IMR-90 (cell line): ENCODE data around the gene ACAD11. TPM values are rescaled to one million over a fixed set of nuclear protein-coding genes. Genes with fewer than 3 reads are reported as not detected.

Experiments
- ATAC-seq: fragments of 200-7000 bp; cut with Tn5 transposase; 2 replicates; pipeline ENCODE4 v1.9.1; 2020; ENCODE audit warnings: low read depth, mild to moderate bottlenecking, moderate library complexity
- BruUV-seq: library from RNA; stranded (reverse); fragments of 400-500 nt; replicated peaks from 2 replicates; lab custom pipeline; 2021; lab: Mats Ljungman, UMichigan
- CTCF ChIA-PET: fragments of 300-600 bp; formaldehyde crosslinking; extraction: SDS; loops from one replicate; lab custom pipeline; 2021; ENCODE audit warnings: antibody characterized with exemption; lab: Yijun Ruan, JAX
- POLR2A ChIA-PET: fragments of 300-600 bp; sonication (Branson Sonifier 250); formaldehyde crosslinking; loops from one replicate; lab custom pipeline; 2022; ENCODE audit warnings: antibody characterized with exemption; ENCODE audit not compliant: unreplicated experiment; lab: Charles Lee
- DNase-seq: peaks from one replicate; pipeline ENCODE4 v3.0.0; 2013
- H2AFZ ChIP-seq: replicated peaks from 2 replicates; pipeline ENCODE3; 2013; ENCODE audit warnings: low read length, mild to moderate bottlenecking; ENCODE audit not compliant: poor library complexity
- H2AK5ac ChIP-seq: 2 replicates; pipeline ENCODE4 v1.6.1; 2013; ENCODE audit warnings: low read depth, low read length, inconsistent platforms
- H2AK9ac ChIP-seq: replicated peaks from 2 replicates; pipeline ENCODE3; 2013; ENCODE audit warnings: mild to moderate bottlenecking, low read depth, low read length, moderate library complexity; ENCODE audit not compliant: poor library complexity
- H2BK120ac ChIP-seq: 2 replicates; pipeline ENCODE4 v1.6.1; 2013; ENCODE audit warnings: low read depth, low read length, inconsistent platforms
- H2BK15ac ChIP-seq: 3 replicates; pipeline ENCODE4 v1.6.1; 2013; ENCODE audit warnings: low read depth, low read length, inconsistent platforms
- H2BK20ac ChIP-seq: 2 replicates; pipeline ENCODE4 v1.6.1; 2013; ENCODE audit warnings: low read depth, mild to moderate bottlenecking, inconsistent platforms, low read length, moderate library complexity
- H2BK5ac ChIP-seq: 2 replicates; pipeline ENCODE4 v1.6.1; 2013; ENCODE audit warnings: mild to moderate bottlenecking, low read depth, low read length, inconsistent platforms; ENCODE audit not compliant: poor library complexity, severe bottlenecking
- H3K14ac ChIP-seq: replicated peaks from 2 replicates; pipeline ENCODE4 v1.6.1; 2013; ENCODE audit warnings: low read depth, low read length, inconsistent platforms
- H3K18ac ChIP-seq: 2 replicates; pipeline ENCODE4 v1.6.1; 2013; ENCODE audit warnings: low read depth, low read length, control low read depth
- H3K23ac ChIP-seq: 2 replicates; pipeline ENCODE4 v1.6.1; 2013; ENCODE audit warnings: low read depth, low read length, inconsistent platforms
- H3K27ac ChIP-seq: 2 replicates; pipeline ENCODE4 v1.5.1; 2013; ENCODE audit warnings: mild to moderate bottlenecking, control low read depth, low read length; ENCODE audit not compliant: insufficient read depth
- H3K27me3 ChIP-seq: 2 replicates; pipeline ENCODE4 v1.6.1; 2013; ENCODE audit warnings: low read length; ENCODE audit not compliant: control insufficient read depth, insufficient read depth
- H3K36me3 ChIP-seq: 2 replicates; pipeline ENCODE4 v1.6.1; 2013; ENCODE audit warnings: low read length, mixed read lengths; ENCODE audit not compliant: control insufficient read depth, insufficient read depth
- H3K4ac ChIP-seq: 2 replicates; pipeline ENCODE4 v1.6.1; 2013; ENCODE audit warnings: low read depth, low read length, inconsistent platforms
- H3K4me1 ChIP-seq: 2 replicates; pipeline ENCODE4 v1.6.1; 2013; ENCODE audit warnings: low read length, mixed read lengths; ENCODE audit not compliant: control insufficient read depth, insufficient read depth
- H3K4me2 ChIP-seq: 2 replicates; pipeline ENCODE4 v1.6.1; 2013; ENCODE audit warnings: low read depth, mild to moderate bottlenecking, control low read depth, low read length, moderate library complexity
- H3K4me3 ChIP-seq: 2 replicates; pipeline ENCODE4 v1.5.1; 2013; ENCODE audit warnings: low read depth, mild to moderate bottlenecking, control low read depth, low read length, moderate library complexity; ENCODE audit not compliant: insufficient read depth
- H3K56ac ChIP-seq: 2 replicates; pipeline ENCODE4 v1.6.1; 2013; ENCODE audit warnings: low read length, inconsistent platforms; ENCODE audit not compliant: insufficient read depth; ENCODE audit errors: extremely low read depth
- H3K79me1 ChIP-seq, 2 experiments: 2 replicates each; pipeline ENCODE4 v1.6.1; 2013; ENCODE audit warnings: low read length in 2 of 2, inconsistent platforms in 1 of 2, low read depth in 1 of 2
- H3K9ac ChIP-seq: 2 replicates; pipeline ENCODE4 v1.6.1; 2013; ENCODE audit warnings: low read depth, low read length, control low read depth
- H3K9me1 ChIP-seq: 2 replicates; pipeline ENCODE4 v1.6.1; 2013; ENCODE audit warnings: low read length, inconsistent platforms; ENCODE audit not compliant: insufficient read depth
- H3K9me3 ChIP-seq: 2 replicates; pipeline ENCODE4 v1.6.1; 2013; ENCODE audit warnings: low read length; ENCODE audit not compliant: control insufficient read depth, insufficient read depth
- H4K20me1 ChIP-seq: 2 replicates; pipeline ENCODE4 v1.6.1; 2013; ENCODE audit warnings: low read length, inconsistent platforms; ENCODE audit not compliant: insufficient read depth
- H4K5ac ChIP-seq: 2 replicates; pipeline ENCODE4 v1.6.1; 2013; ENCODE audit warnings: mild to moderate bottlenecking, low read depth, low read length, control low read depth
- H4K8ac ChIP-seq, 2 experiments: 2 replicates each; pipeline ENCODE4 v1.6.1; 2013; ENCODE audit warnings: low read depth in 2 of 2, low read length in 2 of 2, control low read depth in 1 of 2, inconsistent platforms in 1 of 2
- H4K91ac ChIP-seq: 2 replicates; pipeline ENCODE4 v1.6.1; 2013; ENCODE audit warnings: low read depth, low read length, inconsistent platforms; ENCODE audit not compliant: insufficient read depth
- CEBPB ChIP-seq: IDR thresholded peaks from 2 replicates; pipeline ENCODE4 v1.6.1; 2012; ENCODE audit warnings: low read depth, low read length, improper control_type of control experiment
- NFE2L2 ChIP-seq: fragments of 150-350 bp; IDR thresholded peaks from 2 replicates; pipeline ENCODE4 v1.6.1; 2016; ENCODE audit warnings: low read depth, mild to moderate bottlenecking, low read length
- WGBS, 2 experiments: methylation state at CpG; one replicate each; pipeline versions ENCODE4 v1.1.5 to v1.1.7; 2013; ENCODE audit warnings: missing lambda C conversion rate in 2 of 2; ENCODE audit not compliant: insufficient read length in 1 of 2; ENCODE audit errors: extremely low coverage in 2 of 2; 5-methylcytosine and 5-hydroxymethylcytosine counted together
- dilution Hi-C: fragments of 300-500 bp; cut with HindIII; formaldehyde crosslinking; loops from one replicate; pipeline ENCODE4 v1.14.3; 2018; ENCODE audit warnings: low sequenced_read_pairs; ENCODE audit not compliant: unreplicated experiment
- in situ Hi-C: fragments of 300-500 bp; cut with MboI; formaldehyde crosslinking; loops from 3 replicates; pipeline ENCODE4 v1.14.3; 2019; ENCODE audit warnings: low sequenced_read_pairs, inconsistent platforms, mixed read lengths
- intact Hi-C: fragments of 100-400 bp; cut with micrococcal nuclease; formaldehyde crosslinking; loops from 2 replicates; pipeline ENCODE4 v1.10.0; 2022
- polyA plus RNA-seq, 3 experiments: library from polyadenylated mRNA; depleted of rRNA; stranded (reverse); fragments of >200 nt; gene quantifications; 2 replicates each; pipeline ENCODE4 v1.2.3, GENCODE V29; 2012; ENCODE audit warnings: low replicate concordance in 1 of 3
- total RNA-seq: library from RNA; depleted of rRNA; stranded (reverse); fragments of >200 nt; gene quantifications from 2 replicates; pipeline ENCODE4 v1.2.3, GENCODE V29; 2012

Gene ACAD11
- total and polyA plus RNA-seq, 2 of the 4 experiments (the other 2 are of a cell fraction), result 16.0 to 18.8 TPM

DNA sequence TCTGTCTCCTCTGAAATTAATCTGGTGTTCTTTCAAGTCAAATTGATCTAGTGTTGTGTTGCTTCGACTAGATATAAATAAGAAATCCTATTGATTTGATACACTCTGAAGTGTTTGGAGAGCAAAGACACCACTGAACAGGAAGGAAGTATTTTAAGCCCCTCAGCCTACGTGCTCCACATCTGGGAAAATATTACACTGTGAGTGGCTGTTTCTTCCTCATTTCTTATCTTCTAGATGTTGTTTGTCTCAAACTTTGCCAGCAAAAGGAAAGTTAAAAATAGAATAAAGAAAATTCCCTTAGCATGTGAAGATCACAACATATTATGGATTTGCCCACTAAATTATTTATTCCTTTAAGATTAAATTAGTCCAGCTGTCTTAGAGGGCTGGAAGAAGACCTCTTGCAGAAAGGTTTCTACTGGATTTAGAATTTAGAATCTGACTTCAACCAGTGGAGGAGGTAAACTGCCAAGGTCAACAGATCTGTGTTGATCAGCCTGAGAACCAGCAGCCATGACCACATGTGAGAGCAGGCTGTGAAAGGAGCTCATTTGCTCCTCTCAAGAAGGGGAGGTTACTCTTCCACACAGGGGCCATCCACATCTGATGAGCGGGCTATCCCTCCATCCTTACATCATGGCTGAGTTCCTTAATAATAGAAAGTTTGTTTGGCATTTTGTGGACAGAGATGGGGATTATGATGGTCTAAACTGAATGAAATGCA is 108.9 kb downstream of the ACAD11 start:
- Histone ChIP-seq H4K91ac (peak overlapping the region; percentile 11; the same call in 1 of the 2 replicates), H3K9me3 (no peaks in the 10 kb centered on the region), H2AK5ac (peak overlapping the region; percentile 47), H3K9ac (no peak overlapping the region), H3K56ac (no peak overlapping the region), H2BK120ac (peak overlapping the region; percentile 30), H3K4me1 (peaks cover 14% of the 10 kb centered on the region), H3K27me3 (no peaks in the 10 kb centered on the region), H3K9me1 (peaks cover 13% of the 10 kb centered on the region), H2AFZ (no peak overlapping the region), H3K23ac (peak overlapping the region; percentile 45; the same call in 1 of the 2 replicates), H3K79me1 (no peaks in the 10 kb centered on the region), H3K4me2 (no peak overlapping the region), H2BK5ac (no peak overlapping the region), H4K8ac (peak overlapping the region in 1 of 2 experiments; percentile 67; a peak in 1 of 4 replicates), H3K4me3 (no peak overlapping the region), H4K20me1 (no peaks in the 10 kb centered on the region), H3K18ac (peak overlapping the region; percentile 56; the same call in 1 of the 2 replicates), H2BK15ac (peak overlapping the region; percentile 62; the same call in 2 of the 3 replicates), H4K5ac (peak overlapping the region; percentile 55), H3K4ac (peak overlapping the region; percentile 51), H3K14ac (peak overlapping the region; percentile 38; the same call in 1 of the 2 replicates), H2AK9ac (peak overlapping the region; percentile 53), H3K27ac (no peak overlapping the region), H3K36me3 (no peaks in the 10 kb centered on the region), H2BK20ac (peak overlapping the region; percentile 72; the same call in 1 of the 2 replicates)
- ChIA-PET CTCF (interaction anchor here (0.9 kb wide), 1 partner anchor 15 kb away, joined by 3 read pairs; no protein-coding TSS in a partner anchor), POLR2A (no interaction called here)
- ATAC-seq, result no peak
- no TSS peak for BruUV-seq
- dilution Hi-C loops (no loop called here), in situ Hi-C loops (no loop called here), intact Hi-C loops (no loop called here)
- no CpG with 5 or more reads among the region's 3 CpGs for WGBS, 2 experiments
- TF ChIP-seq NFE2L2, result no peak
- TF ChIP-seq CEBPB, result no peak
- peak; percentile 26 for DNase-seq
